ENCODE data around the gene CXCL6. TPM values are rescaled to one million over a fixed set of nuclear protein-coding genes. Genes with fewer than 3 reads are reported as not detected.
A peak's percentile ranks its signal among the peaks of the same experiment; 100 is the strongest.

The CXCL6 gene
- polyA plus RNA-seq, 3 donors = not detected

GRCh38 chr4:73868206-73869129 is 32.0 kb downstream of the CXCL6 start:
- DNase-seq = no peak

More at GRCh38 chr4:73868206-73869129, 32.0 kb downstream of the CXCL6 start:
- intact Hi-C loops (cut with micrococcal nuclease) = no loop called here
- peaks cover 33 to 64% of the 10 kb centered on the region in 2 donors for H3K4me1 ChIP-seq (ENCODE audit: control insufficient read depth in 1 of 2, insufficient read depth in 2 of 2, low read length in 2 of 2)
- Mint-ChIP-seq H3K4me1 (peaks cover 49% of the 10 kb centered on the region), H3K36me3 (peaks cover 0 to 3% of the 10 kb centered on the region in 2 donors), H3K27me3 (ENCODE audit: low read depth in 3 of 3) (peaks cover 0 to 4% (median 2%) of the 10 kb centered on the region in 3 donors), H3K27ac (peak overlapping the region in 6 of 7 donors; percentile 68 to 95 (median 85)), H3K4me3 (peak overlapping the region; percentile 84 to 93), H3K9me3 (peaks cover 0 to 6% (median 0%) of the 10 kb centered on the region in 7 donors)
- peak overlapping the region; percentile 50 to 78 (median 72) for H3K4me3 ChIP-seq (replicated peaks in 1 of 3; ENCODE audit: low read depth in 2 of 3, low read length in 3 of 3)
- TF ChIP-seq, protein P1, sequence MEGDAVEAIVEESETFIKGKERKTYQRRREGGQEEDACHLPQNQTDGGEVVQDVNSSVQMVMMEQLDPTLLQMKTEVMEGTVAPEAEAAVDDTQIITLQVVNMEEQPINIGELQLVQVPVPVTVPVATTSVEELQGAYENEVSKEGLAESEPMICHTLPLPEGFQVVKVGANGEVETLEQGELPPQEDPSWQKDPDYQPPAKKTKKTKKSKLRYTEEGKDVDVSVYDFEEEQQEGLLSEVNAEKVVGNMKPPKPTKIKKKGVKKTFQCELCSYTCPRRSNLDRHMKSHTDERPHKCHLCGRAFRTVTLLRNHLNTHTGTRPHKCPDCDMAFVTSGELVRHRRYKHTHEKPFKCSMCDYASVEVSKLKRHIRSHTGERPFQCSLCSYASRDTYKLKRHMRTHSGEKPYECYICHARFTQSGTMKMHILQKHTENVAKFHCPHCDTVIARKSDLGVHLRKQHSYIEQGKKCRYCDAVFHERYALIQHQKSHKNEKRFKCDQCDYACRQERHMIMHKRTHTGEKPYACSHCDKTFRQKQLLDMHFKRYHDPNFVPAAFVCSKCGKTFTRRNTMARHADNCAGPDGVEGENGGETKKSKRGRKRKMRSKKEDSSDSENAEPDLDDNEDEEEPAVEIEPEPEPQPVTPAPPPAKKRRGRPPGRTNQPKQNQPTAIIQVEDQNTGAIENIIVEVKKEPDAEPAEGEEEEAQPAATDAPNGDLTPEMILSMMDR (IDR thresholded peaks at IDR 0.05) = no peak
- no peaks in the 10 kb centered on the region for H3K36me3 ChIP-seq (replicated peaks in 1 of 2; ENCODE audit: control insufficient read depth in 1 of 2, insufficient read depth in 2 of 2, low read length in 2 of 2)
- WGBS (ENCODE audit: insufficient coverage) = 37% methylated on average over 11 of the region's 16 CpGs
- H3K79me2 ChIP-seq (ENCODE audit: insufficient read depth, low read length) = peaks cover 4% of the 10 kb centered on the region
- peak overlapping the region; percentile 87 for H2AFZ ChIP-seq (ENCODE audit: insufficient read depth, low read depth, low read length, poor library complexity, severe bottlenecking)
- peak overlapping the region in 1 of 2 donors; percentile 81 for H3K27ac ChIP-seq (ENCODE audit: low read depth in 1 of 2, low read length in 2 of 2)
- H3K27me3 ChIP-seq (ENCODE audit: control insufficient read depth in 2 of 2, insufficient read depth in 2 of 2, low read length in 2 of 2) = no peaks in the 10 kb centered on the region
- H3K4me2 ChIP-seq (replicated peaks; ENCODE audit: extremely low read depth, low read length, poor library complexity, severe bottlenecking) = peak overlapping the region; percentile 83
- H3K9ac ChIP-seq (ENCODE audit: insufficient read depth, low read length, poor library complexity, severe bottlenecking) = peak overlapping the region; percentile 79
- no peaks in the 10 kb centered on the region for H3K9me3 ChIP-seq (replicated peaks in 1 of 2; ENCODE audit: control insufficient read depth in 1 of 2, insufficient read depth in 1 of 2, low read length in 2 of 2)
- H4K20me1 ChIP-seq (ENCODE audit: insufficient read depth, low read length) = no peaks in the 10 kb centered on the region
